Kasumi-1 (cell line): ENCODE measurements around the gene RABAC1.

Experiments
- DNase-seq, 2 experiments: peaks; one replicate each; lab custom pipeline; 2025; lab: John Stamatoyannopoulos, UW

The RABAC1 gene

GRCh38 chr19:41928754-41929535 lies 30.2 kb downstream of the RABAC1 start:
- peak; percentile 55 to 62 for DNase-seq

- peak; percentile 42 to 53 for DNase-seq
Measured at GRCh38 chr19:41928221-41928683, 30.9 kb downstream of the RABAC1 start, which contains the start of gene ERFL. TSS of gene ERFL (minus strand) at chr19:41928449. CDS start at chr19:41912919, 15,530 bp downstream.

- DNase-seq, result no peak
Measured at GRCh38 chr19:41927497-41928192, 31.5 kb downstream of the RABAC1 start.

GRCh38 chr19:41926763-41927496 lies 32.2 kb downstream of the RABAC1 start:
- DNase-seq, result no peak

GRCh38 chr19:41926028-41926762 lies 32.9 kb downstream of the RABAC1 start:
- DNase-seq, result no peak

- DNase-seq, result no peak
Measured at GRCh38 chr19:41925208-41926003, 33.7 kb downstream of the RABAC1 start.

- DNase-seq, result no peak
Measured at GRCh38 chr19:41924151-41925145, 34.7 kb downstream of the RABAC1 start.

GRCh38 chr19:41923045-41923788 lies 35.9 kb downstream of the RABAC1 start:
- DNase-seq, result no peak

GRCh38 chr19:41922585-41922984 lies 36.5 kb downstream of the RABAC1 start:
- DNase-seq, result no peak

GRCh38 chr19:41921577-41922576 lies 37.2 kb downstream of the RABAC1 start:
- no peak for DNase-seq

- DNase-seq, result peak; percentile 30 to 34
Measured at GRCh38 chr19:41920882-41921576, 38.1 kb downstream of the RABAC1 start.

GRCh38 chr19:41919948-41920712 lies 39.0 kb downstream of the RABAC1 start:
- no peak for DNase-seq

GRCh38 chr19:41918653-41919244 lies 40.4 kb downstream of the RABAC1 start:
- no peak for DNase-seq

- no peak for DNase-seq
Measured at GRCh38 chr19:41918095-41918494, 41.0 kb downstream of the RABAC1 start.

GRCh38 chr19:41917676-41918075 lies 41.4 kb downstream of the RABAC1 start:
- no peak for DNase-seq
